ENCODE results near the gene OR6N2. TPM values are rescaled to one million over a fixed set of nuclear protein-coding genes. Genes with fewer than 3 reads are reported as not detected.

The OR6N2 gene
- total RNA-seq, 1 experiment from 2014 or later, result not detected

- Histone ChIP-seq H3K79me1 (ENCODE audit: insufficient read depth, low read depth, low read length, poor library complexity, severe bottlenecking) (no peaks in the 10 kb centered on the region), H3K14ac (ENCODE audit: insufficient read depth, low read length) (no peak overlapping the region), H2BK5ac (ENCODE audit: insufficient read length, low read length) (no peak overlapping the region), H4K20me1 (ENCODE audit: control insufficient read depth, insufficient read depth, insufficient read length) (no peaks in the 10 kb centered on the region), H2AFZ (ENCODE audit: low read length) (no peak overlapping the region), H2BK20ac (ENCODE audit: low read depth, low read length, poor library complexity, severe bottlenecking) (no peak overlapping the region), H2BK12ac (ENCODE audit: insufficient read length, low read depth, low read length) (no peak overlapping the region), H4K5ac (ENCODE audit: insufficient read length, low read depth, low read length) (no peak overlapping the region), H2BK15ac (ENCODE audit: low read depth, low read length) (no peak overlapping the region), H3K4me1 (ENCODE audit: insufficient read depth, low read length) (no peaks in the 10 kb centered on the region), H3K4ac (ENCODE audit: low read depth, low read length) (no peak overlapping the region), H3K18ac (ENCODE audit: insufficient read length, low read depth, low read length) (no peak overlapping the region), H3K9ac (ENCODE audit: extremely low read depth, insufficient read length, low read length) (no peak overlapping the region), H3K23me2 (ENCODE audit: insufficient read length, low read depth, low read length, poor library complexity, severe bottlenecking) (no peaks in the 10 kb centered on the region), H3K27me3 (ENCODE audit: insufficient read depth, low read length) (no peaks in the 10 kb centered on the region), H3K79me2 (ENCODE audit: insufficient read depth, low read length) (no peaks in the 10 kb centered on the region), H3K27ac (ENCODE audit: insufficient read length, low read depth, low read length) (no peak overlapping the region), H3T11ph (ENCODE audit: low read length) (no peak overlapping the region), H3K23ac (ENCODE audit: insufficient read length, low read depth, low read length) (no peak overlapping the region), H3K4me2 (ENCODE audit: insufficient read depth, insufficient read length, low read length) (no peak overlapping the region), H2BK120ac (ENCODE audit: low read depth, low read length, poor library complexity, severe bottlenecking) (no peak overlapping the region), H4K91ac (ENCODE audit: insufficient read length, low read depth, low read length) (no peak overlapping the region), H3K56ac (ENCODE audit: insufficient read length, low read depth, low read length) (no peak overlapping the region), H4K8ac (replicated peaks; ENCODE audit: insufficient read length, low read depth, low read length) (no peak overlapping the region), H3K9me3 (ENCODE audit: control insufficient read depth, low read depth, low read length) (no peaks in the 10 kb centered on the region), H2AK5ac (ENCODE audit: insufficient read length, low read length) (no peak overlapping the region)
- Mint-ChIP-seq H3K27me3 (ENCODE audit: low read depth) (no peaks in the 10 kb centered on the region), H3K9me3 (no peaks in the 10 kb centered on the region), H3K4me3 (no peak overlapping the region), H3K36me3 (ENCODE audit: insufficient read depth in 1 of 3, low read depth in 3 of 3) (no peaks in the 10 kb centered on the region), H3K27ac (no peak overlapping the region), H3K4me1 (no peaks in the 10 kb centered on the region)
- no peak for TF ChIP-seq CTCF (conservative IDR thresholded peaks at IDR 0.05)
- DNase-seq, result no peak
- no CpG with 5 or more reads among the region's 3 CpGs for WGBS (ENCODE audit: extremely low coverage, insufficient read length, low lambda C conversion rate)
These were observed 28.3 kb upstream of the OR6N2 start for GRCh38 chr1:158809256-158809655.

Data from H9 (cell line).